Esophagus squamous epithelium (tissue), 5 donors: ENCODE results near the gene USP20. TPM values are rescaled to one million over a fixed set of nuclear protein-coding genes. Genes with fewer than 3 reads are reported as not detected.

ENCODE experiments used
- DNase-seq: peaks from one replicate; lab custom pipeline; 2025; lab: John Stamatoyannopoulos, UW
- H3K27ac ChIP-seq, 4 donors: fragments of 200-600 bp; sonication (generic); one replicate each; pipeline ENCODE4 v1.5.1; 2016 to 2019; ENCODE audit warnings: mild to moderate bottlenecking in 1 of 4
- H3K27me3 ChIP-seq, 4 donors: fragments of 200-600 bp; sonication (generic); 1 replicate in 3 of 4; 2 replicates in 1 of 4; pipeline versions ENCODE4 v1.5.1 to v1.6.0; 2017 to 2021; ENCODE audit warnings: antibody characterized with exemption in 1 of 4
- H3K36me3 ChIP-seq, 3 donors: fragments of 200-600 bp; sonication (generic); one replicate each; pipeline ENCODE4 v1.5.1; 2016 to 2019
- H3K4me1 ChIP-seq, 3 donors: fragments of 200-600 bp; sonication (generic); one replicate each; pipeline ENCODE4 v1.5.1; 2017 to 2019
- H3K4me3 ChIP-seq, 4 donors: fragments of 200-600 bp; sonication (generic); 1 replicate in 3 of 4; 2 replicates in 1 of 4; pipeline ENCODE4 v1.5.1; 2016 to 2019; ENCODE audit warnings: mild to moderate bottlenecking in 2 of 4, moderate library complexity in 1 of 4
- H3K9me3 ChIP-seq, 3 donors: fragments of 200-600 bp; sonication (generic); one replicate each; pipeline ENCODE4 v1.5.1; 2016 to 2019
- CTCF ChIP-seq, 6 experiments: fragments of 450-650 bp in 4 of 6; fragments of 200-600 bp in 2 of 6; sonication (generic) in 2 of 6; IDR thresholded peaks; one replicate each; pipeline ENCODE4 v1.5.1; 2016 to 2019; ENCODE audit warnings: antibody characterized with exemption in 6 of 6, mild to moderate bottlenecking in 4 of 6, moderate library complexity in 4 of 6
- POLR2A ChIP-seq, 4 donors: fragments of 450-650 bp; IDR thresholded peaks; one replicate each; pipeline ENCODE4 v1.6.1; 2017; ENCODE audit warnings: antibody characterized with exemption in 4 of 4, mild to moderate bottlenecking in 4 of 4, moderate library complexity in 3 of 4
- WGBS, 2 donors: methylation state at CpG; one replicate each; pipeline ENCODE4 v1.1.5; 2018; 5-methylcytosine and 5-hydroxymethylcytosine counted together
- intact Hi-C: fragments of 100-400 bp; cut with DNase I; formaldehyde crosslinking; loops from one replicate; pipeline ENCODE4 v1.15.0; 2022
- total RNA-seq, 4 donors: library from RNA; depleted of rRNA; stranded (reverse); fragments of >200 nt; gene quantifications; one replicate each; pipeline ENCODE4 v1.1.0, GENCODE V29; 2016
- donor health status: DM: yes; HTN: yes; CAD: no.

The USP20 gene
- total RNA-seq, 4 donors from 2014 or later = 12.3 to 19.7 (median 13.6) TPM

GRCh38 chr9:129900263-129901027, 65.2 kb downstream of the USP20 start:
- no peaks in the 10 kb centered on the region for H3K27me3 ChIP-seq
- intact Hi-C loops = no loop called here
- 93 to 94% methylated on average over 13 to 19 of the region's 20 CpGs for WGBS, 2 donors
- no peaks in the 10 kb centered on the region for H3K9me3 ChIP-seq
- DNase-seq = no peak
- no peak overlapping the region for H3K4me3 ChIP-seq
- H3K4me1 ChIP-seq = peaks cover 0 to 17% (median 6%) of the 10 kb centered on the region in 3 donors
- TF ChIP-seq CTCF (IDR thresholded peaks at IDR 0.05) (no peak), POLR2A (IDR thresholded peaks at IDR 0.05) (no peak)
- H3K27ac ChIP-seq = peak overlapping the region; percentile 6 to 31 (median 14)
- peaks cover 0 to 90% (median 14%) of the 10 kb centered on the region in 3 donors for H3K36me3 ChIP-seq

- Histone ChIP-seq H3K9me3 (no peaks in the 10 kb centered on the region), H3K36me3 (peaks cover 0 to 90% (median 6%) of the 10 kb centered on the region in 3 donors), H3K27ac (no peak overlapping the region), H3K27me3 (no peaks in the 10 kb centered on the region), H3K4me1 (peaks cover 0 to 17% (median 6%) of the 10 kb centered on the region in 3 donors), H3K4me3 (no peak overlapping the region)
- 87 to 91% methylated on average over 8 to 9 of the region's 9 CpGs for WGBS, 2 donors
- TF ChIP-seq CTCF (IDR thresholded peaks at IDR 0.05) (no peak), POLR2A (IDR thresholded peaks at IDR 0.05) (no peak)
- no peak for DNase-seq
- intact Hi-C loops = no loop called here
Measured at GRCh38 chr9:129901993-129902739, 66.9 kb downstream of the USP20 start.

- Histone ChIP-seq H3K27me3 (no peaks in the 10 kb centered on the region), H3K4me3 (no peak overlapping the region), H3K27ac (no peak overlapping the region), H3K9me3 (no peaks in the 10 kb centered on the region), H3K36me3 (peaks cover 0 to 95% (median 12%) of the 10 kb centered on the region in 3 donors), H3K4me1 (peaks cover 0 to 16% (median 6%) of the 10 kb centered on the region in 3 donors)
- no peak for DNase-seq
- intact Hi-C loops = no loop called here
- TF ChIP-seq POLR2A (IDR thresholded peaks at IDR 0.05) (no peak), CTCF (IDR thresholded peaks at IDR 0.05) (no peak)
- WGBS, 2 donors = 81 to 90% methylated on average over 6 to 8 of the region's 8 CpGs
Measured at GRCh38 chr9:129902740-129903134, 67.5 kb downstream of the USP20 start.

GRCh38 chr9:129904734-129905133, 69.5 kb downstream of the USP20 start:
- intact Hi-C loops = no loop called here
- Histone ChIP-seq H3K36me3 (peaks cover 0 to 96% (median 24%) of the 10 kb centered on the region in 3 donors), H3K27ac (no peak overlapping the region), H3K4me3 (no peak overlapping the region), H3K4me1 (peaks cover 0 to 9% (median under 1%) of the 10 kb centered on the region in 3 donors), H3K9me3 (no peaks in the 10 kb centered on the region), H3K27me3 (no peaks in the 10 kb centered on the region)
- 84 to 89% methylated on average over 4 of the region's 4 CpGs for WGBS, 2 donors
- TF ChIP-seq CTCF (IDR thresholded peaks at IDR 0.05) (no peak), POLR2A (IDR thresholded peaks at IDR 0.05) (no peak)
- DNase-seq = no peak

GRCh38 chr9:129906298-129906697, 71.0 kb downstream of the USP20 start:
- H3K4me3 ChIP-seq = no peak overlapping the region
- no peaks in the 10 kb centered on the region for H3K27me3 ChIP-seq
- H3K36me3 ChIP-seq = peaks cover 0 to 83% (median 19%) of the 10 kb centered on the region in 3 donors
- no peak for TF ChIP-seq CTCF (IDR thresholded peaks at IDR 0.05)
- TF ChIP-seq POLR2A (IDR thresholded peaks at IDR 0.05) = no peak
- 92 to 96% methylated on average over 4 of the region's 4 CpGs for WGBS, 2 donors
- H3K9me3 ChIP-seq = no peaks in the 10 kb centered on the region
- DNase-seq = no peak
- peaks cover 0 to 19% (median 6%) of the 10 kb centered on the region in 3 donors for H3K4me1 ChIP-seq
- intact Hi-C loops = no loop called here
- H3K27ac ChIP-seq = no peak overlapping the region
